ENCODE data around the gene DDX55.

DDX55 gene

GRCh38 chr12:123614531-123614930 lies 12.6 kb downstream of the DDX55 start:
- FAIRE-seq: no peak

GRCh38 chr12:123617144-123617543 lies 15.2 kb downstream of the DDX55 start:
- FAIRE-seq: no peak

GRCh38 chr12:123617580-123617979 lies 15.7 kb downstream of the DDX55 start:
- no peak for FAIRE-seq

DNA sequence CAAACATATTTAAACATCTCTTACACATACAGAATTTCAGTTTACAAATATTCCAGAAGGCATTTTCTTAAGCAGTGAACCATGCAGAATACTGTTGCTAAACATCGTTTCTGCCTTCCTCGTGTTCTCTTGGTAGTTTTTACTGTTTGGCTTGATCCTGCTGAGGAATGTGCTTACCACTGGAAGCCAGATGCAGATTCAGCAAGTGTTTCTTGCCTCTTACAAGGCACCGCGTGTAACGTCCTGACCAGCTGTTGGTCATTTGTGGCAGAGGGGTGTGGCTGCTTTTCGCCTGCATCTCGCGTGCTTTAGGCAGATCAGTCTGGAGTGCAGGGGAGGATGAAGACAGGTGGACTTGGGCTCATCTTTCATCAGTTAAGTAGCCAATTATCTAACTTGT lies 19.2 kb downstream of the DDX55 start:
- no peak for FAIRE-seq

DNA sequence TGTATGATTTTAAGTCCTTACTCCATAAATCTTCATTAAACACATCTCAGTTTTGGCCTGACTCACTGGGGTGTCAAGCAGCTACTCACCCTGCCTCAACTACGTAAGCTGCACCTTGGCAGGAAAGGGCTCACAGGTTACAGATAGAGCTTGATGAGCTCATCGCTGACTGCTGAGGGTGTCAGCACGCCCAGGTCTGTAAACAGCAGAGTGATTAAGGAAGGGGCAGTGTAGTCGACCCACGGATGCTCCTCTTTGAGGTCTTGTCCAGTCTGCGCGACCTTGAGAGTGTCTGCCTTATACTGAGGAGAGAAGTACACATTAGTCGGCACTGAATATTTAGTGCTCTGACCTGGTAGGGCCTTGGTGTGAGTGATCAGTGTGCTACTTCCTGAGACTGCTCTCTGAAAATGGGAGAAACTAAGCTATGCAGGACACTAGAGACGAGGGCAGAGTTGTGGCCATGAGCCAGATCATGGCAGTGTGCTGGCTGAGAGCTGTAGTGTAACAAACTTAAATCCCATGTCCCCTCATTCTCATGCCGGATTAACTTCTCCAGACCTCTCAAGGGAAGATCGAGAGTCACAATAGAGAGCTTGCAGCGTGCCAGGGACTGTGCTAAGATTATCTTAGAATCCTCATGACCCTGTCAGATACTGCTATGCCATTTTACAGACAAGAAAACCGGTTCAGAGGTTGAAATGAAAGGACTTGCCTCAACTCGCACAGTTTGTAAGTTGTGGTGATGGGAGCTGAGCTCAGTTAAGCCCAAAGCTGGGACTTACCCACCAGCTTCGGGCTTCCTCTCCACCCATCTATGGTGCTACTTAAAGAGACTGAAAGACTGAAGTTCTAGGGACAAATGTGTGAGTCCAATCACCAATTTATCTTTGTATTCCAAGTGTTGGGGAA lies 20.0 kb downstream of the DDX55 start:
- FAIRE-seq: no peak

DNA sequence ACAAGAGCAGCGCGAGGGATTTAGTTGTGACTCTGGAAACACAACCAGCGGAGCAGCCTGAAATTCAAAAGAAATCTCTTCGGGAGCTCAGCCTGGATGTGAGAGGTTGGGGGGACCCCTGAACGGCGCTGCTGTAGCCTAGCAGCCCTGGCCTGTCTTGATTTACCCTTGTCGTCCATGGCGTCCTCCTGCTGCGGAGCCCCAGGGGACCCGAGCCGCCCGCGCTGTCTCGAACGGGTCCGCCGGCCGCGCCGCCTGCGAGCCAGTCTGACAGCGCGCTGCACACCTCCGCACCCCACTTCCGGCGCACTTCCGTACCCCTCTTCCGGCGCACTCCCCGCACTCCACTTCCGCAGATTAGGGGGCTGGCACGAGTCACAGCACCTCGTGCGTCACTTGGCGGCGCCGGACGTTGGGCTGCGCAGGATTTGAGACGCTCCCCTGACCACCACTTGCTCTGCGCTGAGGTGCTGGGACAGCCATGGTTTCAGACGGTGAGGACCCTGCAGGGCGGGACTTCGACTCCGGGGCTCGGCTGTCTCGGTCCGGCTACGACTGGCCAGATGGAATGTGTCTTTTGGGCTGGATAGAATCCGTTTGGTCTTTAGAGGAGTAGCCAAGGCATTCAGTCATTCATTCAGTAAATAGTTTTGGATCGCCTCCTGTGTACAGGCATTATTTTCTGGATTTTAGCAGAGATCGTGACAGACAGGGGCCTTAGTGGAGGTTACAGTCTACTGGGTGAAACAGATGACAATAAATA lies 31.7 kb downstream of the DDX55 start, which contains the start of the genes EIF2B1 and GTF2H3:
TSS of gene EIF2B1 (minus strand) at position 308 of the 763 bp plus-strand sequence. CDS start at position 179, 129 bp downstream.
TSS of gene GTF2H3 (plus strand) at position 451 of the 763 bp plus-strand sequence. CDS start at position 482, 31 bp downstream.
- peak; percentile 94 for FAIRE-seq

DNA sequence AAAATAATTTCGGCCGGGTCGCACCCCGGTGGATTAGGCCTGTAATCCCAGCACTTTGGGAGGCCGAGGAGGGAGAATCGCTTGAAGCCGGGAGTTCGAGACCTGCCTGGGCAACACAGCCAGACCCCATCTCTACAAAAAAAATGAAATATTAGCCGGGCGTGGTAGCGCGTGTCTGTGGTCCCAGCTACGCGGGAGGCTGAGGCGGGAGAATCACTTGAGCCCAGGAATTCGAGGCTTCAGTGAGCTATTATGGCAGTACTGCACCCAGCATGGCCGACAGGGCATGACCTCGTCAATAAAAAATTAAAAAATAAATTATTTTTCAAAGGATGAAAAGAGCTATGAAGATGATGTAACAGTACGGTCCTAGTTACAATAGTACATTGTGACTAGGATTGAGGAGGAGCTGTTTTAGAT lies 32.3 kb downstream of the DDX55 start:
- FAIRE-seq: no peak

- FAIRE-seq: no peak
These were observed 42.0 kb downstream of the DDX55 start for GRCh38 chr12:123643911-123644310.

DNA sequence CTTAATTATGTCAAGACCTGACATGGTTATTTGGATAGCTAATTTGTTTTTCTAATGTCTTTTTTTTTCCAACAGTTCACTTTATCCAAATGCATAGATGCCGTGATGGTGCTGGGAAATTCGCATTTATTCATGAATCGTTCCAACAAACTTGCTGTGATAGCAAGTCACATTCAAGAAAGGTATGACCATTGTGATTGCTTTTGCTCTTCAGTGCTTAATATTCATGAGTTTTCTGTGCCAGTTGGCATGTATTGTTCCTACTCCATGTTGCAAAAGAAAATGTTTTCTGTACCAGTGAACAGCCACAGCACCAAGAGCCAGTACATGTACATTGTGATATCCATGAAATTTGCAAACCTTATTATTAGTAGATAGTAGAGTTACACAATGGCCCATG lies 43.5 kb downstream of the DDX55 start:
- FAIRE-seq: no peak

DNA sequence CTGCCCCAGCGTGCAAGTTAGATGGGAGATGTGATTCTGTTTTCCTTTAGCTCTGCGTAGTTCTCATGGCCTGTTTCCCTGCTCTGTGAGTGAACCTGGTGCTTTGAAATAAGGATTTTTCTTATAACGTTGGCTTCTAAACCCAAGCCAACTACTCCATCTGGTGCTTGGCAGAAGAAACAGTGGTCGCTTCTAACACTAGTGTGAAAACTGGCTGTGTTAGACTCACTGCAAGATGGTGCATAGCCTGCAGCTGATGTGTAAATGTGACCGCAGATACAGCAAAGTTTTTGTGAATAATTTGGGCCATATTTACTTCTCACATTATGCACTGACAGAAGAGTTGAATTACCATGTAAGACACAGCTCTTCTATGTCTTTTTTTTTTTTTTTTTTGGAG lies 44.0 kb downstream of the DDX55 start:
- FAIRE-seq: no peak

GRCh38 chr12:123648401-123648800 lies 46.5 kb downstream of the DDX55 start:
- FAIRE-seq: no peak

DNA sequence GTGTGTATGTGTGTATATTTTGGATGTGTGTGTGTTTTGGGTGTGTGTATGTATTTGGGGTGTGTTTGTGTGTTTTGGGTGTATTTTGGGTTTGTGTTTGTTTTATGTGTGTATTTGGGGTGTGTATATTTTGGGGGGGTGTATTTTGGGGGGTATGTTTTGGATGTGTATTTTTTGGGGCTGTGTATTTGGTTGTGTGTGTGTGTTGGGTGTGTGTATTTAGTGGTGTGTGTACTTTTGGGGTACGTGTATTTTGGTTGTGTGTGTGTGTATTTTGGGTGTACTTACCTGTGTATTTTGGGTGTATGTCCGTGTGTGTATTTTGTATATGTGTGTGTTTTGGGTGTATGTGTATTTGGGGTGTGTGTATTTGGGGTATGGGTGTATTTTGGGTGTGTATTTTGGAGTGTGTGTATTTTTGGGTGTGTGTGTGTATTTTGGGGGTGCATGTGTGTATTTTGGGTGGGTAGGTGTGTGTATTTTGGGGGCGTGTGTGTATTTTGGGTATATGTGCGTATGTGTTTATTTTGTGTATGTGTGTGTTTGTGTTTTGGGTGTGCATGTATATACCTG lies 52.3 kb downstream of the DDX55 start:
- FAIRE-seq: no peak

DNA sequence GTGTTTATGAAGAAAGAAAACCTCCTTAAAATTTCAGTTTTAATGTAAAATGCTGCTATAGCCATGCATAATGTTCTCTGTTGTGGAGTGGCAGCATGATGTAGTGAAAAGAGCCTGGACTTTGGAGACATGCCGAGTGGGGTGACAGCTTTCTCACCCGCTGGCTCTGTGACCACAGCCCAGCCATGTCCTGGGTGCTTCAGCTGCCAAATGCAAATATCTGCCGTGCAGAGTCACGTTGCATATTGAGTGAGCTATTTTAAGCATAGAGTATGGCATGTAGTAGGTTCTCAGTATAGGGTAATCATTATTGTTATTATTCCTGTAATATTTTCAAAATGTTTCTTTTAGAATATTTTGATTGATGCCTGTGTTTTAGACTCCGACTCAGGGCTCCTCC lies 53.5 kb downstream of the DDX55 start:
- no peak for FAIRE-seq

DNA sequence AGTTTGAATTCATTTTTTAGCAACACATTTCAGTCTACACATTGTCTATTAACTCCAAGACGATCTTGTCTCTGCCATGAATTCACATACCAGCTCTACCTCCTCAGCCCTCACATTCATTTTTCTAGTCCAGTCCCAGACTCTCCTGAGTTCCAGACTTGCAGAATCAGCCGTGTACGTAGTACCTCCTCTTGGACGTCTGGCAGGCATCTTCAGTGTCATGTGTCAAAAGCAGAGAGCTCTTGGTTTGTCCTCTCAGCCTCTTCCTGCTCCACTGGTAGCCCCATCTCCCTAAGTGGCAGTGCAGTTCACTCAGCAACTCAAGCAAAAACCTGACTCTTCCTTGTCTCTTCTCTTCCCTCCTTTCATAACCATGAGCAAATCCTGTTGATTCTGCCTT lies 54.5 kb downstream of the DDX55 start:
- no peak for FAIRE-seq

DNA sequence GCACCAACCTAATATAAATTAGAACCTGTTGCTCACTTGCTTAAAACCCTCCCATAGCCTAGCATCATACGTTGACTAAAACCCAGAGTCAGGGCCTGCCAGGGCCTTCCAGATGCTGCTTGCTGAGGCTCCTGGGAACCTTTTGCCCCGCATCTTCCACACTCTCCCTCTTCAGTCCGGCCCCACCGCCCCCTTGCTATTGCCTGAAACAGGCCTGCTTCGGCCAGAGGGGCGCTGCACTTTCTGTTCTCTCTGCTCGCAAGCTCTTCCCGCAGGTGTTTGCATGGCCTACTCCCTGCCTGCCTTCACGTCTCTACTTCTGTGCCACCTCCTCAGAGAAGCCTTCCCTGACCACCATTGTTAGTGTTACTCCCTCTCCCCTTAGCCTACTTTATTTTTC lies 55.3 kb downstream of the DDX55 start:
- no peak for FAIRE-seq

- no peak for FAIRE-seq
These were observed 58.3 kb downstream of the DDX55 start for GRCh38 chr12:123659996-123660727.

GRCh38 chr12:123667771-123668170 lies 65.9 kb downstream of the DDX55 start:
- FAIRE-seq: no peak
